HepG2 (cell line): ENCODE results near the gene CALY. TPM values are rescaled to one million over a fixed set of nuclear protein-coding genes. Genes with fewer than 3 reads are reported as not detected.
A peak's percentile ranks its signal among the peaks of the same experiment; 100 is the strongest.

Experiments used
- ATAC-seq: fragments of 200-7000 bp; cut with Tn5 transposase; 3 replicates; pipeline ENCODE4 v1.9.1; 2020; ENCODE audit warnings: mild to moderate bottlenecking, moderate library complexity
- BruUV-seq: library from RNA; stranded (reverse); fragments of 400-500 nt; replicated peaks from 2 replicates; lab custom pipeline; 2021; lab: Mats Ljungman, UMichigan
- CTCF ChIA-PET: fragments of 300-600 bp; formaldehyde crosslinking; extraction: SDS; loops from one replicate; lab custom pipeline; 2021; ENCODE audit warnings: low total read pairs, inconsistent platforms, low intra/inter-chr PET ratio; lab: Yijun Ruan, JAX
- POLR2A ChIA-PET: fragments of 350-600 bp; sonication (Branson Sonifier 250); formaldehyde crosslinking; loops from one replicate; lab custom pipeline; 2020; ENCODE audit warnings: antibody characterized with exemption, inconsistent platforms; lab: Yijun Ruan, JAX
- DNase-seq: peaks from one replicate; pipeline ENCODE4 v3.0.0-alpha.2; 2015; ENCODE audit warnings: low spot score
- FAIRE-seq: peaks from 3 replicates; lab custom pipeline; 2011; peaks lifted over from hg19 to GRCh38; lab: Jason Lieb, UNC
- H2AFZ ChIP-seq: one replicate; pipeline ENCODE4 v1.6.1; 2011; ENCODE audit warnings: low read length, inconsistent platforms
- H3K27ac ChIP-seq: fragments of 300-600 bp; 3 replicates; pipeline ENCODE4 v1.8.0; 2011; ENCODE audit warnings: mixed run types, mild to moderate bottlenecking, mixed read lengths, low read length, inconsistent platforms; ENCODE audit not compliant: insufficient read depth; ENCODE audit errors: extremely low read length
- H3K27me3 ChIP-seq, 2 experiments: fragments of 200-600 bp in 1 of 2; 2 replicates in 1 of 2; 3 replicates in 1 of 2; pipeline versions ENCODE4 v1.6.0 to v1.8.0; 2011; ENCODE audit warnings: low read length in 2 of 2, mild to moderate bottlenecking in 2 of 2, moderate library complexity in 2 of 2, inconsistent platforms in 1 of 2; ENCODE audit not compliant: insufficient read depth in 2 of 2, control insufficient read depth in 1 of 2
- H3K36me3 ChIP-seq, 2 experiments: fragments of 200-600 bp in 1 of 2; replicated peaks in 1 of 2; 2 replicates in 1 of 2; 3 replicates in 1 of 2; pipeline versions ENCODE4 v1.5.1 to v1.8.0; 2011; ENCODE audit warnings: low read length in 2 of 2, inconsistent platforms in 1 of 2; ENCODE audit not compliant: insufficient read depth in 2 of 2, control insufficient read depth in 1 of 2
- H3K4me1 ChIP-seq: 2 replicates; pipeline ENCODE4 v1.5.1; 2012; ENCODE audit warnings: low read length, inconsistent platforms; ENCODE audit not compliant: insufficient read depth
- H3K4me2 ChIP-seq: 2 replicates; pipeline ENCODE4 v1.6.0; 2011; ENCODE audit warnings: low read depth, low read length, inconsistent platforms
- H3K4me3 ChIP-seq, 3 experiments: fragments of 200-600 bp in 1 of 3; sonication (generic), shearing (Covaris generic) in 1 of 3; replicated peaks in 1 of 3; 2 replicates each; pipeline ENCODE4 v1.5.1; 2011 to 2016; ENCODE audit warnings: low read length in 3 of 3, inconsistent platforms in 2 of 3, low read depth in 2 of 3, mild to moderate bottlenecking in 2 of 3, control low read depth in 1 of 3, mixed read lengths in 1 of 3; ENCODE audit not compliant: insufficient read depth in 1 of 3
- H3K79me2 ChIP-seq: one replicate; pipeline ENCODE4 v1.6.1; 2011; ENCODE audit warnings: low read length, inconsistent platforms; ENCODE audit not compliant: insufficient read depth
- H3K9ac ChIP-seq: 2 replicates; pipeline ENCODE4 v1.6.0; 2011; ENCODE audit warnings: mild to moderate bottlenecking, low read depth, low read length, inconsistent platforms; ENCODE audit not compliant: insufficient read depth
- H3K9me3 ChIP-seq: 2 replicates; pipeline ENCODE4 v1.5.1; 2012; ENCODE audit warnings: mild to moderate bottlenecking, low read length
- H4K20me1 ChIP-seq: 2 replicates; pipeline ENCODE4 v1.6.0; 2011; ENCODE audit warnings: inconsistent platforms, mild to moderate bottlenecking, low read length, moderate library complexity; ENCODE audit not compliant: insufficient read depth
- ADNP ChIP-seq: sonication (generic); formaldehyde crosslinking; IDR thresholded peaks from 2 replicates; pipeline ENCODE4 v1.4.0; 2020; ENCODE audit warnings: missing genetic modification reagents
- AKAP8 ChIP-seq: sonication (generic); formaldehyde crosslinking; IDR thresholded peaks from 2 replicates; pipeline ENCODE4 v1.5.1; 2020; ENCODE audit warnings: mild to moderate bottlenecking, missing genetic modification reagents
- GABPB1 ChIP-seq: IDR thresholded peaks from 2 replicates; pipeline ENCODE4 v1.6.1; 2016; ENCODE audit warnings: mild to moderate bottlenecking, missing genetic modification reagents, moderate library complexity, missing compliant biosample characterization
- KAT8 ChIP-seq: IDR thresholded peaks from 2 replicates; pipeline ENCODE4 v1.6.1; 2016; ENCODE audit warnings: missing genetic modification reagents, missing compliant biosample characterization
- KLF15 ChIP-seq: sonication (generic); formaldehyde crosslinking; IDR thresholded peaks from 2 replicates; pipeline ENCODE4 v1.8.1; 2023; ENCODE audit warnings: borderline replicate concordance, mild to moderate bottlenecking, inconsistent platforms, missing genetic modification reagents, mixed read lengths
- MYC ChIP-seq: sonication (generic); formaldehyde crosslinking; IDR thresholded peaks from 2 replicates; pipeline ENCODE4 v1.9.0; 2021; ENCODE audit warnings: missing genetic modification reagents, borderline replicate concordance
- NR2C2 ChIP-seq: sonication (generic); formaldehyde crosslinking; IDR thresholded peaks from 2 replicates; pipeline ENCODE4 v1.4.0; 2020; ENCODE audit warnings: missing genetic modification reagents, mild to moderate bottlenecking, moderate library complexity, borderline replicate concordance
- NR2F6 ChIP-seq, 2 experiments: IDR thresholded peaks; 2 replicates each; pipeline ENCODE4 v1.6.1; 2016; ENCODE audit warnings: antibody characterized with exemption in 1 of 2, mild to moderate bottlenecking in 1 of 2
- POGK ChIP-seq: sonication (generic); formaldehyde crosslinking; conservative IDR thresholded peaks from 2 replicates; pipeline ENCODE4 v1.8.0; 2022; ENCODE audit warnings: mild to moderate bottlenecking, moderate library complexity, missing genetic modification reagents
- TEF ChIP-seq: sonication (generic); formaldehyde crosslinking; IDR thresholded peaks from 2 replicates; pipeline ENCODE4 v1.5.0; 2020; ENCODE audit warnings: missing genetic modification reagents
- ZNF674 ChIP-seq: sonication (generic); formaldehyde crosslinking; IDR thresholded peaks from 2 replicates; pipeline ENCODE4 v1.5.0; 2020; ENCODE audit warnings: low read depth, mild to moderate bottlenecking, missing genetic modification reagents
- WGBS: methylation state at CpG from one replicate; pipeline ENCODE4 v1.1.6; 2017; ENCODE audit warnings: low lambda C conversion rate; 5-methylcytosine and 5-hydroxymethylcytosine counted together
- in situ Hi-C: cut with HindIII; loops from 2 replicates; pipeline ENCODE4 v1.10.0; 2017; ENCODE audit warnings: low pct_unique_long_range_greater_than_20kb; ENCODE audit not compliant: extremely low pct_ligation_motif_present
- intact Hi-C: fragments of 100-400 bp; cut with micrococcal nuclease; formaldehyde crosslinking; loops from one replicate; pipeline ENCODE4 v1.10.0; 2022; ENCODE audit not compliant: unreplicated experiment
- polyA plus RNA-seq, 8 experiments: library from polyadenylated mRNA; depleted of rRNA in 3 of 8; stranded (reverse) in 7 of 8; unstranded in 1 of 8; fragments of >200 nt; fragmentation: Illumina TruSeq in 4 of 8; extraction: Trizol in 4 of 8; gene quantifications; 2 replicates each; pipeline versions ENCODE4 v1.2.1 to v1.2.3, GENCODE V29; 2011 to 2016; ENCODE audit warnings: low read depth in 4 of 8, missing spikeins in 1 of 8, mixed read lengths in 1 of 8; ENCODE audit not compliant: insufficient read depth in 1 of 8
- total RNA-seq, 5 experiments: library from RNA; depleted of rRNA; stranded (reverse); fragments of >200 nt; fragmentation: Illumina TruSeq; extraction: Trizol; gene quantifications; 2 replicates each; pipeline ENCODE4 v1.2.3, GENCODE V29; 2016; ENCODE audit warnings: low read depth in 1 of 5
- TF ChIP-seq, protein P1 (sequence below): fragments of 450-650 bp; IDR thresholded peaks from 2 replicates; pipeline ENCODE4 v1.6.1; 2017; ENCODE audit warnings: mild to moderate bottlenecking
- TF ChIP-seq, protein P2 (sequence below): sonication (generic); formaldehyde crosslinking; IDR thresholded peaks from 2 replicates; pipeline ENCODE4 v1.4.0; 2020; ENCODE audit warnings: missing genetic modification reagents

Gene CALY
- total and polyA plus RNA-seq, 2 of the 13 experiments (the other 11 are each of a cell fraction or from before 2014, with no cell fraction given), result 0.08 TPM; not detected in 1

DNA sequence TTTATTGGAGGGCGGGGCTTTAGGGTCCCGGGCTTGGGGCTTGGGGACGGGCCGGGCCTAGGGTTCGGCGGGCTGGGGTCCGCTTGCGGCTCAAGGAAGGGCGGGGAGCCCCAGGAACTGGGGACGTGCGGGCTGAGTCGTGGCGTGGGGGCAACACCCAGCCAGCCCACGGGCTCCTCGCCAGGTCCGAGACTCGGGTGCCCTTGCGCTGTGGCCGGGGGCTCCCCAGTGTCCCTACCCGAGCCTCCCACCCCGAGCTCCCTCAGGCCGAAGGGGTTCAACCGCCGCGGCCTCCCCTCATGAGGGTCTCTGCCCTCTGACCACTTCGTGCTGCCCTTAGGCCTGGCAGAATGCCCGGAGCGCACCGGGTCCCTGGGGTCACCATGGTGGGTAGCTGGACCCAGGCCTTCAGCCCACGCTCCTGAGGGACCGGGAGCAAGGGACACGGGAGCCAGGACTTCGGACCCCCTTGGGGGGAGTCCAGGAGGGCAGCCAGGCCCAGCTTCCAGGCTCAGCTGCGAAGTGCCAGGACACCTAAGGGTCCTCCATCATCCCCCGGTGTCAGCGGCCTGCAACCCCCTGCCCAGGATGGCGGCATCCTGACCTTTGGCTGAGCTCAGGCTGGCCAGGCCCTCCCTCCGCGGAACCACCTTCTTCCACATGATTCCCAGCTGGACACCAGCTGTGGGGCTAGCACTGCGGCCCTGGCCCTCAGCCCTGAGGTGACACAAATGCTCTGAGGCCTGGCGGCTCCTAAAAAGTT, 21.6 kb upstream of the CALY start:
- no peak for FAIRE-seq
- no peaks in the 10 kb centered on the region for H3K27me3 ChIP-seq
- H4K20me1 ChIP-seq, result peaks cover 9% of the 10 kb centered on the region; the same call in 1 of the 2 replicates
- H3K9ac ChIP-seq, result peak overlapping the region; percentile 74
- DNase-seq, result no peak
- intact Hi-C loops (loop anchor here (2.0 kb wide), 1 partner anchor 14 kb away; the partner anchor contains the start of gene ECHS1), in situ Hi-C loops (no loop called here)
- ATAC-seq, result peak; percentile 29
- H3K4me2 ChIP-seq, result peak overlapping the region; percentile 95
- WGBS, result 1% methylated on average over 13 of the region's 41 CpGs
- H3K4me3 ChIP-seq, result peak overlapping the region; percentile 53 to 81 (median 73)
- H3K27ac ChIP-seq, result peak overlapping the region; percentile 86
- ChIA-PET POLR2A (interaction anchor here (0.6 to 5.8 kb wide), 12 partner anchors 10 to 198 kb away, joined by 3 to 124 read pairs (median 12); partner anchors contain the start of genes ECHS1, MTG1, PAOX and PRAP1), CTCF (no interaction called here)
- H2AFZ ChIP-seq, result no peak overlapping the region
- H3K36me3 ChIP-seq, result peaks cover 8 to 30% of the 10 kb centered on the region in 2 experiments; a peak in 4 of 5 replicates
- BruUV-seq, result TSS peak; percentile 54
- peaks cover 12% of the 10 kb centered on the region for H3K79me2 ChIP-seq
- no peaks in the 10 kb centered on the region for H3K9me3 ChIP-seq
- peaks cover 38% of the 10 kb centered on the region for H3K4me1 ChIP-seq
- TF ChIP-seq ADNP (CRISPR knock-in tag) (no peak), MYC (CRISPR knock-in tag) (peak; percentile 56; the same call in 1 of the 2 replicates), NR2C2 (CRISPR knock-in tag) (peak; percentile 57), NR2F6 (IDR thresholded peaks at IDR 0.05) (peak; percentile 56), NR2F6 (CRISPR knock-in tag; IDR thresholded peaks at IDR 0.05) (peak; percentile 64; the same call in 1 of the 2 replicates), KLF15 (CRISPR knock-in tag) (no peak), POGK (peak; percentile 62; the same call in 1 of the 2 replicates), TEF (CRISPR knock-in tag) (no peak), ZNF674 (CRISPR knock-in tag) (no peak), GABPB1 (CRISPR knock-in tag) (peak; percentile 40; the same call in 1 of the 2 replicates), AKAP8 (CRISPR knock-in tag) (peak; percentile 55; the same call in 1 of the 2 replicates), KAT8 (CRISPR knock-in tag) (0 out of 2 replicates have a peak, but pooled peaks have one; percentile 44)
- TF ChIP-seq, protein P1, sequence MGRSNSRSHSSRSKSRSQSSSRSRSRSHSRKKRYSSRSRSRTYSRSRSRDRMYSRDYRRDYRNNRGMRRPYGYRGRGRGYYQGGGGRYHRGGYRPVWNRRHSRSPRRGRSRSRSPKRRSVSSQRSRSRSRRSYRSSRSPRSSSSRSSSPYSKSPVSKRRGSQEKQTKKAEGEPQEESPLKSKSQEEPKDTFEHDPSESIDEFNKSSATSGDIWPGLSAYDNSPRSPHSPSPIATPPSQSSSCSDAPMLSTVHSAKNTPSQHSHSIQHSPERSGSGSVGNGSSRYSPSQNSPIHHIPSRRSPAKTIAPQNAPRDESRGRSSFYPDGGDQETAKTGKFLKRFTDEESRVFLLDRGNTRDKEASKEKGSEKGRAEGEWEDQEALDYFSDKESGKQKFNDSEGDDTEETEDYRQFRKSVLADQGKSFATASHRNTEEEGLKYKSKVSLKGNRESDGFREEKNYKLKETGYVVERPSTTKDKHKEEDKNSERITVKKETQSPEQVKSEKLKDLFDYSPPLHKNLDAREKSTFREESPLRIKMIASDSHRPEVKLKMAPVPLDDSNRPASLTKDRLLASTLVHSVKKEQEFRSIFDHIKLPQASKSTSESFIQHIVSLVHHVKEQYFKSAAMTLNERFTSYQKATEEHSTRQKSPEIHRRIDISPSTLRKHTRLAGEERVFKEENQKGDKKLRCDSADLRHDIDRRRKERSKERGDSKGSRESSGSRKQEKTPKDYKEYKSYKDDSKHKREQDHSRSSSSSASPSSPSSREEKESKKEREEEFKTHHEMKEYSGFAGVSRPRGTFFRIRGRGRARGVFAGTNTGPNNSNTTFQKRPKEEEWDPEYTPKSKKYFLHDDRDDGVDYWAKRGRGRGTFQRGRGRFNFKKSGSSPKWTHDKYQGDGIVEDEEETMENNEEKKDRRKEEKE, result no peak
- TF ChIP-seq, protein P2, sequence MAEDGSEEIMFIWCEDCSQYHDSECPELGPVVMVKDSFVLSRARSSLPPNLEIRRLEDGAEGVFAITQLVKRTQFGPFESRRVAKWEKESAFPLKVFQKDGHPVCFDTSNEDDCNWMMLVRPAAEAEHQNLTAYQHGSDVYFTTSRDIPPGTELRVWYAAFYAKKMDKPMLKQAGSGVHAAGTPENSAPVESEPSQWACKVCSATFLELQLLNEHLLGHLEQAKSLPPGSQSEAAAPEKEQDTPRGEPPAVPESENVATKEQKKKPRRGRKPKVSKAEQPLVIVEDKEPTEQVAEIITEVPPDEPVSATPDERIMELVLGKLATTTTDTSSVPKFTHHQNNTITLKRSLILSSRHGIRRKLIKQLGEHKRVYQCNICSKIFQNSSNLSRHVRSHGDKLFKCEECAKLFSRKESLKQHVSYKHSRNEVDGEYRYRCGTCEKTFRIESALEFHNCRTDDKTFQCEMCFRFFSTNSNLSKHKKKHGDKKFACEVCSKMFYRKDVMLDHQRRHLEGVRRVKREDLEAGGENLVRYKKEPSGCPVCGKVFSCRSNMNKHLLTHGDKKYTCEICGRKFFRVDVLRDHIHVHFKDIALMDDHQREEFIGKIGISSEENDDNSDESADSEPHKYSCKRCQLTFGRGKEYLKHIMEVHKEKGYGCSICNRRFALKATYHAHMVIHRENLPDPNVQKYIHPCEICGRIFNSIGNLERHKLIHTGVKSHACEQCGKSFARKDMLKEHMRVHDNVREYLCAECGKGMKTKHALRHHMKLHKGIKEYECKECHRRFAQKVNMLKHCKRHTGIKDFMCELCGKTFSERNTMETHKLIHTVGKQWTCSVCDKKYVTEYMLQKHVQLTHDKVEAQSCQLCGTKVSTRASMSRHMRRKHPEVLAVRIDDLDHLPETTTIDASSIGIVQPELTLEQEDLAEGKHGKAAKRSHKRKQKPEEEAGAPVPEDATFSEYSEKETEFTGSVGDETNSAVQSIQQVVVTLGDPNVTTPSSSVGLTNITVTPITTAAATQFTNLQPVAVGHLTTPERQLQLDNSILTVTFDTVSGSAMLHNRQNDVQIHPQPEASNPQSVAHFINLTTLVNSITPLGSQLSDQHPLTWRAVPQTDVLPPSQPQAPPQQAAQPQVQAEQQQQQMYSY (CRISPR knock-in tag), result no peak
